HG03521 (cell line): ENCODE measurements around the gene HOXD9.

Experiments
- ATAC-seq: cut with Tn5 transposase; IDR thresholded peaks from one replicate; pipeline ENCODE4 v1.9.1; 2021; ENCODE audit warnings: mild to moderate bottlenecking, moderate library complexity; ENCODE audit not compliant: unreplicated experiment

The HOXD9 gene

GRCh38 chr2:176164611-176165369 is 42.3 kb downstream of the HOXD9 start:
- no peak for ATAC-seq

GRCh38 chr2:176165370-176166050 is 43.0 kb downstream of the HOXD9 start:
- no peak for ATAC-seq

- no peak for ATAC-seq
Observed at GRCh38 chr2:176166272-176166671, 43.8 kb downstream of the HOXD9 start.

- ATAC-seq, result no peak
Observed at GRCh38 chr2:176167398-176167797, 44.9 kb downstream of the HOXD9 start.

GRCh38 chr2:176169181-176169580 is 46.7 kb downstream of the HOXD9 start:
- ATAC-seq, result no peak

GRCh38 chr2:176169711-176170110 is 47.2 kb downstream of the HOXD9 start:
- ATAC-seq, result no peak

- ATAC-seq, result no peak
Observed at GRCh38 chr2:176170602-176171305, 48.2 kb downstream of the HOXD9 start.

GRCh38 chr2:176171351-176172006 is 49.0 kb downstream of the HOXD9 start:
- ATAC-seq, result no peak

- no peak for ATAC-seq
Observed at GRCh38 chr2:176172007-176172894, 49.7 kb downstream of the HOXD9 start.

- ATAC-seq, result no peak
Observed at GRCh38 chr2:176172895-176173566, 50.5 kb downstream of the HOXD9 start.

- no peak for ATAC-seq
Observed at GRCh38 chr2:176173567-176174381, 51.3 kb downstream of the HOXD9 start.

- no peak for ATAC-seq
Observed at GRCh38 chr2:176174382-176174823, 51.9 kb downstream of the HOXD9 start.
